ENCODE results near the gene GNAT2.

GNAT2 gene

DNA sequence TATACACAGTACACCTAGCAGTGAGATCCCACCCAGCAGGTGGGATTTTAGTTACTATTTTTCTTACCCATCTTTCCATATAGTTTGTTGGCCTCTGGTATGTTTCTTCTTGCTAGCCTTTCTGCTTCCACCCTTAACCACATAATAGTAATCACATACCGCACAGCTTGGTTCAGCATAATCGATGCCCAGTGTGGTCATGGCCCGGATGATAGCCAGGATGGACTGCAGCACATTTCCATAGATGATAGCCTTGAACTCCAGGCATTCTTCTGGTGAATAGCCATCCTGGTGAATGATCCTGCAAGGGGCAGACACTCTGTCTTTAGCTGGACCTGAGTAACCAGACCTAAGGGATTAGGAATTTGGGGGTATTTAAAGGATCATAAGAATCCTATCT is 9.5 kb downstream of the GNAT2 start:
- no peak for DNase-seq (ENCODE audit: low read depth)
- TF ChIP-seq, protein P1, sequence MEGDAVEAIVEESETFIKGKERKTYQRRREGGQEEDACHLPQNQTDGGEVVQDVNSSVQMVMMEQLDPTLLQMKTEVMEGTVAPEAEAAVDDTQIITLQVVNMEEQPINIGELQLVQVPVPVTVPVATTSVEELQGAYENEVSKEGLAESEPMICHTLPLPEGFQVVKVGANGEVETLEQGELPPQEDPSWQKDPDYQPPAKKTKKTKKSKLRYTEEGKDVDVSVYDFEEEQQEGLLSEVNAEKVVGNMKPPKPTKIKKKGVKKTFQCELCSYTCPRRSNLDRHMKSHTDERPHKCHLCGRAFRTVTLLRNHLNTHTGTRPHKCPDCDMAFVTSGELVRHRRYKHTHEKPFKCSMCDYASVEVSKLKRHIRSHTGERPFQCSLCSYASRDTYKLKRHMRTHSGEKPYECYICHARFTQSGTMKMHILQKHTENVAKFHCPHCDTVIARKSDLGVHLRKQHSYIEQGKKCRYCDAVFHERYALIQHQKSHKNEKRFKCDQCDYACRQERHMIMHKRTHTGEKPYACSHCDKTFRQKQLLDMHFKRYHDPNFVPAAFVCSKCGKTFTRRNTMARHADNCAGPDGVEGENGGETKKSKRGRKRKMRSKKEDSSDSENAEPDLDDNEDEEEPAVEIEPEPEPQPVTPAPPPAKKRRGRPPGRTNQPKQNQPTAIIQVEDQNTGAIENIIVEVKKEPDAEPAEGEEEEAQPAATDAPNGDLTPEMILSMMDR (IDR thresholded peaks at IDR 0.05; ENCODE audit: low read length, missing control alignments): no peak
- H3K4me3 ChIP-seq (replicated peaks; ENCODE audit: low read depth, low read length): no peak overlapping the region

DNA sequence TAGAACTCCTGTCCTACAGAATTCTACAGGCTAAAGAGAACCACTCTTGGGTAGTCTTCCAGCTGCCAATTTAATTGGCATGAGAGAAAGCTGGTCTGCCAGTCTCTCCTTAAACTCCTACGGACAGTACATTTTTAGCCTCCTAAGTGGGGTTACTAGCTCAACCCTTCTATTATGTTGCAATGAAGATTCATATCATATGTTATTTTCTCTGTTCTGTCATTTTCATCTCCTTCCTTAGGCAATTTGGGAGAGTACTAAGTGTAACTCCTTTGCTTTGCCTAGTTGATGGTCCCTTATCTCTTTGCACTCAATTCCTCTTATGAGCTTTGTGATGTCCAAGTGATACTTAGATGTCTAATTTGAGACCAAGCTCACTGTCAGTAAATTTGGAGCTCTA is 14.0 kb downstream of the GNAT2 start:
- no peak overlapping the region for H3K4me3 ChIP-seq (replicated peaks; ENCODE audit: low read depth, low read length)
- DNase-seq (ENCODE audit: low read depth): no peak
- TF ChIP-seq, protein P1 (IDR thresholded peaks at IDR 0.05; ENCODE audit: low read length, missing control alignments): no peak

DNA sequence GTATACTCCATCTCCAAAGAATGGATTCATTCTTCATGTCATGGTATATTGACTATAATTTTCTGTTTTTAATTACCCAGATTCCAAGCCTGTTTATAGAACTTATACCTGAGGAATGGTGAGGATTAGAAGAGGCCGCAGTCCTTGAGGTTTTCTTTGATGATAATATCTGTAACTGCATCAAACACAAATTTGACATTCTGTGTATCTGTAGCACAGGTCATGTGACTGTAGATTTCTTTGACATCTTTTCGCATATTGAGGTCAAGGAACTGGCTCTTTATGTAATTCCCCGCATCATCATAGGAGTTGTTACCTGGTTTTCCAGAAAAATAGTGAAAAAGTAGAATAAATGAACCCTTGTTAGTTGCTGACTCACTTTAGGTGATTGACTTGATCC is 16.2 kb downstream of the GNAT2 start:
- H3K4me3 ChIP-seq (replicated peaks; ENCODE audit: low read depth, low read length): no peak overlapping the region
- no peak for DNase-seq (ENCODE audit: low read depth)

DNA sequence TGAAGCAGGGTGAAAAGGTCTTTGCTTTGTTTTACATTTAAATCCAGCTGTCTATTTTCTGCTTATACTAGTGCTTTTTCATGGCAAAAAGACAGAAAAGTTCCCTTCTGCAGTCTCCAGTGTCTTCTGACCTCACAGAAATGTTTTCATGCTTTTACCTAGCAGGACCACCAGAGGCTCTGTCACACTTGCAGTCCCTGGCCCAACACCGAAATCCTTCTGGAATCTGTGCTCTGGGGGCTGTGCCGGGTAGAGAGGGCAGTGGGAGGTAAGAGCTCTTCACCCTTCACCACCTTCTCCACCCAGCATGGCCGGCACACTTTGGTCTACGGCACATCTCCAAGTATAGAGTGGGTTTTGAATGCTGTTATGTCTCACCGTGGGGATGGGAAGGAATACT is 20.8 kb downstream of the GNAT2 start:
- TF ChIP-seq, protein P1 (IDR thresholded peaks at IDR 0.05; ENCODE audit: low read length, missing control alignments): peak; percentile 31
- no peak overlapping the region for H3K4me3 ChIP-seq (replicated peaks; ENCODE audit: low read depth, low read length)
- DNase-seq (ENCODE audit: low read depth): no peak

More for the DNA sequence above, 16.2 kb downstream of the GNAT2 start:
- TF ChIP-seq, protein P1 (IDR thresholded peaks at IDR 0.05; ENCODE audit: low read length, missing control alignments): no peak

DNA sequence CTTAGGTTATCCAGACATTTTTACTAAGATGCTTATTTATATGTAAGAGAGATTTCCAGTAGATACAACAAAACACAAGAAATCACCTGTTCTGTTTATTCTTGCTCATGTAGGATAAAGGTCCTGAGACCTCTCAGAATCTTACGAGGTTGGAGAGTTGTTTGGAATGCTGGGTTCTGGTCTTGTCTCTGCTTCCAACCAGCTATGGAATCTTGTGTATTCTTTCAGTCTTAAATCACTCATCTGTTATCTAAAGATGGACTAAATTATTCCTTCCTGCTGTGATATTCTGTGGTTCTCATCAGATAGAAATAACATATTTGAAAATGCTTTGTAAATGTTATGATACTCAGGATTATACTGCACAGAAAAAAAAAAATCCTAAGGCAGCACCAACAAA is 21.3 kb downstream of the GNAT2 start:
- no peak for DNase-seq (ENCODE audit: low read depth)
- no peak overlapping the region for H3K4me3 ChIP-seq (replicated peaks; ENCODE audit: low read depth, low read length)
- TF ChIP-seq, protein P1 (IDR thresholded peaks at IDR 0.05; ENCODE audit: low read length, missing control alignments): no peak

DNA sequence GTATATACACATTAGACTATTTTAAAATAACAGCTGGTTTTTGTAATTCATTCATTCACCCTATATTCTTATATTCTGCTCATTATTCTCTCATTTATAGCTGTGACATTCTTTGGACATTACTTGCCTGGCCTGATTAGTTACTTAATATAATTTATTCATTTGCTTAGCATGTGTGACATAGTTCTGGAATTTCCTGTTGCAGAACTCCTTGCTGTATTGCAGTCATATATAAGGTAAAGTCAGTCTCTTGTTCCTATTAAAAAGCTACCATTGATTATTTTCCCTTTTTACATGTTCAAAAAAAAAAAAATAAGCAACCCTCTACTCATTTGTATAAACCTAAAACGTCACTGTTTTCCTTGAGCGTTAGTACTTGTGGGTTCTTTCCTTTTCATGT is 23.9 kb downstream of the GNAT2 start:
- TF ChIP-seq, protein P1 (IDR thresholded peaks at IDR 0.05; ENCODE audit: low read length, missing control alignments): no peak
- peak; percentile 54 for DNase-seq (ENCODE audit: low read depth)
- H3K4me3 ChIP-seq (replicated peaks; ENCODE audit: low read depth, low read length): no peak overlapping the region

DNA sequence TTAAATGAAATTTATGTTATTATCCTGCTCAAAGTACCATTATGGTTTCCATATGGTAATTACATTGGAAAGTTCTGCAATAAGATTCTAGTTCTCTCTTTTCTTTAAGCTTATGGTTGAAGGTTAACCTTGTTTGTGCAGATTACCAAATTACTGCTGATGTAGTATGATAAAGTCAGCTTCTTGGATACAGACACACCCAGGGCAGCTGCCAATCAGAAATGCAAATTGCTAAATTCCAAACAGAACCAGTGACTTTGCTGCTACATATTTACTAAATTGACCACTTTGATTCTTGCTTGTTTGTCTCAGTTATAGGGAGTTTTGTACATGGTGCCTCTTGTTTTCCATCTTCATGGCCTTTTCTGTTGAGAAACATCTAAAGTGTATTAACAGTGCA is 26.5 kb downstream of the GNAT2 start:
- no peak overlapping the region for H3K4me3 ChIP-seq (replicated peaks; ENCODE audit: low read depth, low read length)
- no peak for DNase-seq (ENCODE audit: low read depth)
- TF ChIP-seq, protein P1 (IDR thresholded peaks at IDR 0.05; ENCODE audit: low read length, missing control alignments): no peak

Measured in fibroblast of pulmonary artery (primary cell).